T-cell (primary cell): ENCODE measurements around the gene UROS. TPM values are rescaled to one million over a fixed set of nuclear protein-coding genes. Genes with fewer than 3 reads are reported as not detected.

ENCODE experiments used
- ATAC-seq, 4 experiments: fragments of 200-7000 bp in 3 of 4; fragments of 150-1000 bp in 1 of 4; cut with Tn5 transposase; replicated peaks in 1 of 4; 1 replicate in 3 of 4; 2 replicates in 1 of 4; pipeline ENCODE4 v1.10.0; 2021; ENCODE audit warnings: moderate library complexity in 3 of 4, mild to moderate bottlenecking in 2 of 4, moderate number of reproducible peaks in 1 of 4
- CTCF ChIA-PET, 2 donors: fragments of 300-600 bp; sonication (Branson Sonifier 250); formaldehyde crosslinking; loops; one replicate each; lab custom pipeline; 2022; ENCODE audit warnings: antibody characterized with exemption in 2 of 2; lab: Charles Lee
- POLR2A ChIA-PET, 2 donors: fragments of 300-600 bp; sonication (Branson Sonifier 250); formaldehyde crosslinking; loops; one replicate each; lab custom pipeline; 2022; ENCODE audit warnings: antibody characterized with exemption in 2 of 2; lab: Charles Lee
- DNase-seq, 35 experiments: peaks; one replicate each; pipeline versions ENCODE4 v3.0.0 to v3.0.0-alpha.2; 2013 to 2023
- H3K27ac ChIP-seq: one replicate; pipeline ENCODE4 v1.5.1; 2013; ENCODE audit warnings: low read length
- H3K27me3 ChIP-seq, 2 experiments: replicated peaks in 1 of 2; 1 replicate in 1 of 2; 2 replicates in 1 of 2; pipeline versions ENCODE4 v1.6.1 to v1.7.0; 2013; ENCODE audit warnings: low read length in 1 of 2, mixed read lengths in 1 of 2; ENCODE audit not compliant: control insufficient read depth in 2 of 2, insufficient read depth in 2 of 2; ENCODE audit errors: extremely low read depth in 1 of 2
- H3K36me3 ChIP-seq, 2 donors: 1 replicate in 1 of 2; 2 replicates in 1 of 2; pipeline versions ENCODE4 v1.6.1 to v1.7.0; 2013; ENCODE audit warnings: low read length in 1 of 2; ENCODE audit not compliant: control insufficient read depth in 2 of 2, insufficient read depth in 1 of 2; ENCODE audit errors: extremely low read depth in 1 of 2
- H3K4me1 ChIP-seq, 2 experiments: 1 replicate in 1 of 2; 2 replicates in 1 of 2; pipeline versions ENCODE4 v1.6.1 to v1.7.0; 2013; ENCODE audit warnings: low read length in 2 of 2, mixed read lengths in 1 of 2; ENCODE audit not compliant: insufficient read depth in 2 of 2, control insufficient read depth in 1 of 2; ENCODE audit errors: extremely low read depth in 1 of 2
- H3K4me3 ChIP-seq, 2 donors: 1 replicate in 1 of 2; 2 replicates in 1 of 2; pipeline versions ENCODE4 v1.5.1 to v1.7.0; 2013; ENCODE audit warnings: mild to moderate bottlenecking in 2 of 2, low read length in 1 of 2, moderate library complexity in 1 of 2; ENCODE audit not compliant: control insufficient read depth in 1 of 2; ENCODE audit errors: extremely low read depth in 1 of 2
- H3K9me3 ChIP-seq: 2 replicates; pipeline ENCODE4 v1.7.0; 2013
- H3K27ac Mint-ChIP-seq, 2 donors: one replicate each; pipeline ENCODE4 v1.8.0; 2020 to 2021; ENCODE audit warnings: mild to moderate bottlenecking in 2 of 2, mixed read lengths in 2 of 2
- H3K27me3 Mint-ChIP-seq, 2 donors: one replicate each; pipeline ENCODE4 v1.8.0; 2021 to 2022; ENCODE audit warnings: mixed read lengths in 2 of 2
- H3K36me3 Mint-ChIP-seq: one replicate; pipeline ENCODE4 v1.8.0; 2021; ENCODE audit warnings: mixed read lengths
- H3K4me1 Mint-ChIP-seq, 3 donors: one replicate each; pipeline ENCODE4 v1.8.0; 2020 to 2022; ENCODE audit warnings: mixed read lengths in 3 of 3, mild to moderate bottlenecking in 1 of 3
- H3K4me3 Mint-ChIP-seq, 3 donors: one replicate each; pipeline ENCODE4 v1.8.0; 2020 to 2022; ENCODE audit warnings: mild to moderate bottlenecking in 3 of 3, mixed read lengths in 3 of 3, moderate library complexity in 3 of 3
- H3K9me3 Mint-ChIP-seq, 3 donors: one replicate each; pipeline ENCODE4 v1.8.0; 2020 to 2022; ENCODE audit warnings: mixed read lengths in 3 of 3
- WGBS: methylation state at CpG from one replicate; pipeline ENCODE4 v1.1.5; 2013; ENCODE audit warnings: missing lambda C conversion rate; ENCODE audit not compliant: insufficient coverage; 5-methylcytosine and 5-hydroxymethylcytosine counted together
- total RNA-seq, 35 experiments: library from RNA in 6 of 35; stranded (reverse) in 6 of 35; fragments of 120-200 nt in 1 of 35; gene quantifications; one replicate each; pipeline versions ENCODE4 v1.2.1 to v1.2.4 and lab custom pipeline; 2013 to 2026

The UROS gene
- total RNA-seq (10 to 100 TPM; 28.9 to 39.2 (median 35.5) TPM), total RNA-seq (lab: John Stamatoyannopoulos, UW) (11.6 to 47.0 (median 26.1) reads per million in 29 experiments)
- 47.3 TPM for total RNA-seq (2013)

- peaks cover 18 to 30% of the 10 kb centered on the region in 2 experiments for H3K4me1 ChIP-seq
- H3K27ac ChIP-seq, result peak within 1 kb of the TSS; percentile 87
- peak within 1 kb of the TSS in 1 of 2 donors; percentile 80 for H3K27ac Mint-ChIP-seq
- H3K4me3 Mint-ChIP-seq, result peak within 1 kb of the TSS in 2 of 3 donors; percentile 76 to 79
- H3K27me3 Mint-ChIP-seq, result no peaks in the 10 kb centered on the region
- peaks cover 19 to 30% (median 29%) of the 10 kb centered on the region in 3 donors for H3K4me1 Mint-ChIP-seq
- H3K9me3 ChIP-seq, result no peaks in the 10 kb centered on the region
- DNase-seq (peak; percentile 76 to 96 (median 87)), ATAC-seq (peak; percentile 86 to 92 (median 88))
- ChIA-PET POLR2A (interaction anchor here in 1 of 2 donors (1.1 kb wide), 1 partner anchor 104 kb away, joined by 3 read pairs; the partner anchor contains the start of gene EDRF1), CTCF (interaction anchor here in 1 of 2 donors (1.0 kb wide), 2 partner anchors 9 to 104 kb away, joined by 3 to 4 read pairs; partner anchors contain the start of gene EDRF1)
- no peaks in the 10 kb centered on the region for H3K9me3 Mint-ChIP-seq
- H3K36me3 Mint-ChIP-seq, result peaks cover 10% of the 10 kb centered on the region
- WGBS, result under 1% methylated on average over 61 of the region's 74 CpGs
- H3K36me3 ChIP-seq, result peaks cover 0 to 14% of the 10 kb centered on the region in 2 donors
- no peaks in the 10 kb centered on the region for H3K27me3 ChIP-seq
- peak within 1 kb of the TSS; percentile 94 for H3K4me3 ChIP-seq
These were observed at the start of gene UROS, which contains the start of gene BCCIP for GRCh38 chr10:125822878-125823662. Gene UROS (minus strand): TSS chr10:125823258. CDS start chr10:125816499, 6,759 bp downstream. Gene BCCIP (plus strand): TSS chr10:125823546. CDS start chr10:125823558, 12 bp downstream.

- no peaks in the 10 kb centered on the region for H3K4me1 ChIP-seq
- no peak overlapping the region for H3K4me3 ChIP-seq
- H3K27ac ChIP-seq, result no peak overlapping the region
- Mint-ChIP-seq H3K9me3 (peaks cover 0 to 8% (median 8%) of the 10 kb centered on the region in 3 donors), H3K4me3 (no peak overlapping the region), H3K27ac (no peak overlapping the region), H3K4me1 (no peaks in the 10 kb centered on the region), H3K36me3 (peaks cover 21% of the 10 kb centered on the region), H3K27me3 (no peaks in the 10 kb centered on the region)
- no peaks in the 10 kb centered on the region for H3K27me3 ChIP-seq
- WGBS, result no CpG with 5 or more reads among the region's 4 CpGs
- DNase-seq (no peak), ATAC-seq (no peak)
- H3K9me3 ChIP-seq, result no peaks in the 10 kb centered on the region
- ChIA-PET POLR2A (no interaction called here), CTCF (interaction anchor here (0.6 to 2.3 kb wide), 3 partner anchors 11 to 1983 kb away, joined by 4 to 8 read pairs (median 6); no protein-coding TSS in a partner anchor)
- H3K36me3 ChIP-seq, result peaks cover 0 to 5% of the 10 kb centered on the region in 2 donors
These were observed 48.3 kb upstream of the UROS start for GRCh38 chr10:125871338-125871737.

GRCh38 chr10:125868372-125868975, 45.4 kb upstream of the UROS start:
- ATAC-seq (peak in 1 of 4 experiments; percentile 40), DNase-seq (peak in 9 of 35 experiments; percentile 3 to 53 (median 6))
- no peaks in the 10 kb centered on the region for H3K27me3 ChIP-seq
- Mint-ChIP-seq H3K4me1 (no peaks in the 10 kb centered on the region), H3K4me3 (no peak overlapping the region), H3K27ac (no peak overlapping the region), H3K27me3 (no peaks in the 10 kb centered on the region), H3K9me3 (no peaks in the 10 kb centered on the region), H3K36me3 (peaks cover 10% of the 10 kb centered on the region)
- POLR2A ChIA-PET, result no interaction called here
- H3K9me3 ChIP-seq, result no peaks in the 10 kb centered on the region
- 72% methylated on average over 3 of the region's 7 CpGs for WGBS
- H3K36me3 ChIP-seq, result peaks cover 0 to 5% of the 10 kb centered on the region in 2 donors
- H3K27ac ChIP-seq, result no peak overlapping the region
- CTCF ChIA-PET, result interaction anchor here (0.8 to 1.1 kb wide), 4 partner anchors 11 to 1986 kb away, joined by 3 read pairs; no protein-coding TSS in a partner anchor
- no peak overlapping the region for H3K4me3 ChIP-seq
- no peaks in the 10 kb centered on the region for H3K4me1 ChIP-seq

- Histone ChIP-seq H3K36me3 (peaks cover 0 to 5% of the 10 kb centered on the region in 2 donors), H3K9me3 (no peaks in the 10 kb centered on the region), H3K4me1 (no peaks in the 10 kb centered on the region), H3K27ac (no peak overlapping the region), H3K27me3 (no peaks in the 10 kb centered on the region), H3K4me3 (no peak overlapping the region)
- Mint-ChIP-seq H3K36me3 (peaks cover 10% of the 10 kb centered on the region), H3K4me1 (no peaks in the 10 kb centered on the region), H3K27me3 (no peaks in the 10 kb centered on the region), H3K9me3 (no peaks in the 10 kb centered on the region), H3K4me3 (no peak overlapping the region), H3K27ac (no peak overlapping the region)
- DNase-seq (no peak), ATAC-seq (no peak)
- ChIA-PET CTCF (no interaction called here), POLR2A (no interaction called here)
- 92% methylated on average over 5 of the region's 7 CpGs for WGBS
These were observed 43.5 kb upstream of the UROS start for GRCh38 chr10:125866421-125867029.

GRCh38 chr10:125865120-125865519, 42.1 kb upstream of the UROS start:
- Histone ChIP-seq H3K36me3 (peaks cover 0 to 5% of the 10 kb centered on the region in 2 donors), H3K4me3 (no peak overlapping the region), H3K4me1 (no peaks in the 10 kb centered on the region), H3K27me3 (no peaks in the 10 kb centered on the region), H3K27ac (no peak overlapping the region), H3K9me3 (no peaks in the 10 kb centered on the region)
- H3K9me3 Mint-ChIP-seq, result no peaks in the 10 kb centered on the region
- DNase-seq (no peak), ATAC-seq (no peak)
- no peaks in the 10 kb centered on the region for H3K27me3 Mint-ChIP-seq
- H3K4me3 Mint-ChIP-seq, result no peak overlapping the region
- POLR2A ChIA-PET, result no interaction called here
- H3K27ac Mint-ChIP-seq, result no peak overlapping the region
- CTCF ChIA-PET, result interaction anchor here in 1 of 2 donors (0.7 kb wide), 1 partner anchor 233 kb away, joined by 4 read pairs; no protein-coding TSS in a partner anchor
- H3K36me3 Mint-ChIP-seq, result peaks cover 10% of the 10 kb centered on the region
- H3K4me1 Mint-ChIP-seq, result no peaks in the 10 kb centered on the region
- 87% methylated on average over 2 of the region's 3 CpGs for WGBS
